KMS-11 (cell line): Measurements from ENCODE around the gene LPO.

Experiments used
- H2AFZ ChIP-seq: fragments of 200-600 bp; sonication (generic); 2 replicates; pipeline ENCODE4 v1.6.1; 2016; ENCODE audit warnings: antibody characterized with exemption, mixed run types, low read depth
- H3K27ac ChIP-seq: fragments of 200-600 bp; sonication (generic); 2 replicates; pipeline ENCODE4 v1.6.1; 2016; ENCODE audit warnings: mild to moderate bottlenecking, mixed run types
- H3K27me3 ChIP-seq: fragments of 200-600 bp; sonication (generic); 2 replicates; pipeline ENCODE4 v1.6.1; 2017; ENCODE audit warnings: mild to moderate bottlenecking, low read depth, mixed run types, moderate library complexity; ENCODE audit not compliant: insufficient read depth
- H3K36me3 ChIP-seq: fragments of 200-600 bp; sonication (generic); 2 replicates; pipeline ENCODE4 v1.6.1; 2017; ENCODE audit warnings: mild to moderate bottlenecking, mixed run types; ENCODE audit not compliant: insufficient read depth
- H3K4me1 ChIP-seq: fragments of 200-600 bp; sonication (generic); 2 replicates; pipeline ENCODE4 v1.6.1; 2016; ENCODE audit warnings: mild to moderate bottlenecking, low read depth, mixed run types; ENCODE audit not compliant: poor library complexity, severe bottlenecking
- H3K4me2 ChIP-seq: fragments of 200-600 bp; sonication (generic); 2 replicates; pipeline ENCODE4 v1.7.0; 2016; ENCODE audit warnings: mild to moderate bottlenecking, mixed run types
- H3K4me3 ChIP-seq: fragments of 200-600 bp; sonication (generic); IDR thresholded peaks from 2 replicates; pipeline ENCODE4 v1.6.1; 2017; ENCODE audit warnings: low read depth, low read length, mixed read lengths; ENCODE audit not compliant: insufficient read depth
- H3K79me2 ChIP-seq: fragments of 200-600 bp; sonication (generic); 2 replicates; pipeline ENCODE4 v1.6.1; 2016; ENCODE audit warnings: low read depth, mixed run types; ENCODE audit not compliant: insufficient read depth
- H3K9ac ChIP-seq: fragments of 200-600 bp; sonication (generic); 2 replicates; pipeline ENCODE4 v1.6.1; 2016; ENCODE audit warnings: mild to moderate bottlenecking, mixed run types
- H4K20me1 ChIP-seq: fragments of 200-600 bp; sonication (generic); 2 replicates; pipeline ENCODE4 v1.6.1; 2016; ENCODE audit warnings: mild to moderate bottlenecking, mixed run types; ENCODE audit not compliant: insufficient read depth
- TF ChIP-seq, protein P1 (sequence below): fragments of 200-600 bp; sonication (generic); conservative IDR thresholded peaks from 2 replicates; pipeline ENCODE4 v1.6.1; 2017; ENCODE audit warnings: low read depth, mild to moderate bottlenecking, antibody characterized with exemption, low read length, moderate library complexity, mixed read lengths

Gene LPO

DNA sequence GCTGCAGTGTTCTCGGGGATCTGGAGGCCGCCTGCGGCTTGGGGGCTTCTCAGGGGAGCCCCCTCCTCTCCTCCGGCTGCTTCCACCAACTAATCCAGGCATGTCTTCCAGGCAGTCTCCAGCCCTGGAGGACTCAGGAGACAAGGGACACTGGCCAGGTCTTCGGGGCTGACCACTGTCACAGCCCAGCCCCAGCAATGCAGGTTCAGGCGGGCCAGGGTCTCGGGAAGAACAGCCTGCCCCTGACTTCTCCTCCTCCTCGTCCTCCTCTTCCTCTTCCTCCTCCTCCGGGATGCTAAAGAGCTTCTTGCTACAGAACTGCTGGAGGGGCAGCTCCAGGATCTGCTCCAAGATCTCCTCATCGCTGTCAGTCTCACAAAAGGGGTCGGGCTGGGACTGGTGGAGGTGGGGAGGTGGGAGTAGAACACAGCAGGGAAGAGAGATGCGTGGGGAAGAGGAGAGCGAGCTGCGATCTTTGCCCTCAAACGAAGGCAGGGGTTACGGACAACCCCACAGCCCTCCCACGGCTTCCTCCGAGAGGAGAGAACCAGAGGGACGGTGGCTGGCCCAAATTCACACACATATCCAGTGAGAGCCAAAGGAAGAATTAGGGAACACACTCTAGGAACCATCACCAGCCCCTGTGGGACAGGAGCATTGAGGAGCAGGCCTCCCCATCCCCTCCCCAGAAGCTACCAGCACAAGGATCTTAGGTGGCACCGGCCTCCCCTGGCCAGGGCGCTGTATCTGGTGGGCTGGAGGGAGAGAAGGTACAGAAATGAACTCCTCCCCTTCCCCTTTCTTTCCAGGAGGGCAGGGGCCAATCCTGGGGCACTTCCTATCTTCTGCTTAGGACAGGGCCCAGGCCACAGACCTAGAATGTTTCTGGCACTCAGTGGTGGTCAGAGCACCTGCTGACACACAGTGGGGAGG is 70.9 kb downstream of the LPO start:
- Histone ChIP-seq H3K27me3 (no peaks in the 10 kb centered on the region), H2AFZ (no peak overlapping the region), H4K20me1 (no peaks in the 10 kb centered on the region), H3K36me3 (no peaks in the 10 kb centered on the region), H3K27ac (no peak overlapping the region), H3K4me2 (no peak overlapping the region), H3K4me1 (peaks cover 6% of the 10 kb centered on the region), H3K9ac (no peak overlapping the region), H3K4me3 (no peak overlapping the region), H3K79me2 (no peaks in the 10 kb centered on the region)
- TF ChIP-seq, protein P1, sequence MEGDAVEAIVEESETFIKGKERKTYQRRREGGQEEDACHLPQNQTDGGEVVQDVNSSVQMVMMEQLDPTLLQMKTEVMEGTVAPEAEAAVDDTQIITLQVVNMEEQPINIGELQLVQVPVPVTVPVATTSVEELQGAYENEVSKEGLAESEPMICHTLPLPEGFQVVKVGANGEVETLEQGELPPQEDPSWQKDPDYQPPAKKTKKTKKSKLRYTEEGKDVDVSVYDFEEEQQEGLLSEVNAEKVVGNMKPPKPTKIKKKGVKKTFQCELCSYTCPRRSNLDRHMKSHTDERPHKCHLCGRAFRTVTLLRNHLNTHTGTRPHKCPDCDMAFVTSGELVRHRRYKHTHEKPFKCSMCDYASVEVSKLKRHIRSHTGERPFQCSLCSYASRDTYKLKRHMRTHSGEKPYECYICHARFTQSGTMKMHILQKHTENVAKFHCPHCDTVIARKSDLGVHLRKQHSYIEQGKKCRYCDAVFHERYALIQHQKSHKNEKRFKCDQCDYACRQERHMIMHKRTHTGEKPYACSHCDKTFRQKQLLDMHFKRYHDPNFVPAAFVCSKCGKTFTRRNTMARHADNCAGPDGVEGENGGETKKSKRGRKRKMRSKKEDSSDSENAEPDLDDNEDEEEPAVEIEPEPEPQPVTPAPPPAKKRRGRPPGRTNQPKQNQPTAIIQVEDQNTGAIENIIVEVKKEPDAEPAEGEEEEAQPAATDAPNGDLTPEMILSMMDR: no peak

DNA sequence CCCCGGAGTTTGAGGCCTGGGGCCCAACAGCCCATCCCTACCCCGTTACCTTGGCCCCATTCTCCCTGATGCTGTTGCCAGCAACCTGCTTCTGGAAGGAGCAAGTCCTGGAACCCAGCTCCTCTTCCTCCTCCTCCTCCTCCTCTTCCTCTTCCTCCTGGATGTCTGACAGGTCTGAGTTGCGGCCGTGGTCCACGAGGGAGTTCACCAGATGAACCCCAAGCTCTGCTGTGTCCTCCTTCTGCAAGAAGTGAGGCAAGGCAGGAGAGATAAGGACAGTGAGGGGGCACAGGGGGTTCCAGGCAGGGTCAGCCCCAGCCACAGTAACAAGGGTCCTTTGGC is 71.5 kb downstream of the LPO start:
- Histone ChIP-seq H2AFZ (no peak overlapping the region), H3K4me1 (peaks cover under 1% of the 10 kb centered on the region), H3K9ac (no peak overlapping the region), H3K4me2 (no peak overlapping the region), H3K27ac (no peak overlapping the region), H3K27me3 (no peaks in the 10 kb centered on the region), H4K20me1 (no peaks in the 10 kb centered on the region), H3K79me2 (no peaks in the 10 kb centered on the region), H3K4me3 (no peak overlapping the region), H3K36me3 (no peaks in the 10 kb centered on the region)
- TF ChIP-seq, protein P1: no peak

DNA sequence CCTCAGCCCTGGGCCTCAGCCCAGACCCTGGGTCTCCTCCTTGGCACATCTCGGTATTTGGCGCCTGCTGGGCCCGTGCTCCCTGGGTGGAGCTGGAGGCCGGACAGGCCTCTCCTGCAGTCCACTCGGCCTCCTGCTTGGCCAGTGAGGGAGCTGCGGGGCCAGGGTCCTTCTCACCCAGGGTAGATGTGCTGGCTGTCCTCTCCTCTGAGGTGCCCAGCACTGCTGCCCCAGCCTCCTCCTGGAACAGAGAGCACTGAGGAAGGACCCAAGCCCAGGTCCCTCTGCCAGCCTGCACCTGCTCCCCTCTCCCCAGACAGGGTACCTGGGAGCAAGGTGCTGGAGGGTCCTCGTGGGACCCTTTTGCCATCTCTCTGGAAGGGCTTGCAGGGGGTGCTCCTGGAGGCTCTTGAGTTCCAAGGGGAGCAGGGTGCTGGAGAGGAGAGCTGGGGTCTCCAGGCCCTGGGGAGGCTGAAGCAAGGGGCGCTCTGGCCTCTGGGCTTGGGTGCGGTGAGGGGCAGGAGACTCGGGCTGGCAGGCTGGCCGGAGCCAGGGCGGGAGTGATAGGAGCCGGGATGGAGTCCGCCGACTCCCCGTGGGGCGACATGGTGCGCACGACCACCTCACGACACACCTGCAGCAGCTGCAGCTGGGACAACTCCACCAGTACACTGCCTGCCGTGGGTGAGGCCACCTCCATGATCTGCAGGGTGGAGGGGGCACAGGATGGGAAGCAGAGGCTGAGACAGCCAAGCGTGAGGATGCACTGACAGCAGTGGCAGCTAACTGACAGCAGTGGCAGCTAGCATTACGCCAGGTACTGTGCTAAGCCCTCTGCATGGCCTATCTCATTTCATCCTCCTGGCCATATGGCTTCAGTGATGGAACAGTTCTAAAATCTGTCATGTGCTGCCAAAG is 72.4 kb downstream of the LPO start:
- Histone ChIP-seq H3K4me2 (no peak overlapping the region), H2AFZ (no peak overlapping the region), H3K4me1 (no peaks in the 10 kb centered on the region), H3K36me3 (no peaks in the 10 kb centered on the region), H3K4me3 (no peak overlapping the region), H4K20me1 (no peaks in the 10 kb centered on the region), H3K79me2 (no peaks in the 10 kb centered on the region), H3K9ac (no peak overlapping the region), H3K27me3 (no peaks in the 10 kb centered on the region), H3K27ac (no peak overlapping the region)
- TF ChIP-seq, protein P1: no peak

DNA sequence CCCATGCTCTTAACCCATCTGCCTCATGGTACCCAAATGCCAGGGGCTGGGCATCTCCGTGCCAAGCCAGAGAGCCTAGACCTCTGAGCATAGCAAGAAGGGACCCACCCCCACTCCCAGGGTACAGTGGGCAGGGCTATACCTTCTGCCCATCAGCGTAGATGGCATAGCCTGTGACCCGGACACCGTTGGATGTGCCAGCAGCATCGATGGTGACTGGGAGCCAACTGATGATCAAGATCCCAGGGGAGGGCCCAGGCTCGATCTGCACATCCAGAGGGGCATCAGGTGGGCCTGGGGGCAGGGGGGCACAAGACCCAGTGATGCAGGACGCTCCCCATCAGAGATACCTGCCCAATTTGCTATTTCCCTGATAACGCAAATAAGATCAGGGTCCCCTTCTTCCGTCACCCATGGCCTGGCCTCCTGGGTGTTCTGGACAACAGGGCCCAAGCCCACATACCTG is 73.1 kb downstream of the LPO start:
- Histone ChIP-seq H3K27me3 (no peaks in the 10 kb centered on the region), H2AFZ (no peak overlapping the region), H3K9ac (no peak overlapping the region), H3K4me1 (no peaks in the 10 kb centered on the region), H4K20me1 (no peaks in the 10 kb centered on the region), H3K36me3 (no peaks in the 10 kb centered on the region), H3K27ac (no peak overlapping the region), H3K79me2 (no peaks in the 10 kb centered on the region), H3K4me3 (no peak overlapping the region), H3K4me2 (no peak overlapping the region)
- TF ChIP-seq, protein P1: no peak
